GM19238 (cell line): ENCODE data around the gene DCTN2.

Experiments
- DNase-seq: peaks from one replicate; pipeline ENCODE4 v3.0.0; 2011; ENCODE audit warnings: low spot score; ENCODE audit not compliant: insufficient read length

Gene DCTN2

GRCh38 chr12:57491393-57492280, 55.4 kb downstream of the DCTN2 start:
- DNase-seq: no peak

DNA sequence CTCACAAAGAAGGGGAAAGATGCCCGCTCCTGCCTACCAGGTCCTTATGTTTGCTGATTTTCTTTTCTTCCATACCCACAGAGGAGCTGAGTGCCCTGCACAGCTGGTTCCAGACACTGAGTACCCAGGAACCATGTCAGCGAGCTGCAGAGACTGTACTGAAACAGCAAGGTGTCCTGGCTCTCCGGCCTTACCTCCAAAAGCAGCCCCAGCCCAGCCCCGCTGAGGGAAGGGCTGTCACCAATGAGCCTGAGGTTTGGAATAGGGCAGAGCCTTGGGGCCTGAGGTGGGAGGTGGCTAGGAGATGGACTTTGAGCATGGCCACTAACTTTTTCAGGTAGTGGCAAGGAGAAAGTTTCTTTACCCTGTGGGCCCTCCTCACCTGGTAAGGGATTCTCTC, 56.9 kb downstream of the DCTN2 start:
- no peak for DNase-seq

DNA sequence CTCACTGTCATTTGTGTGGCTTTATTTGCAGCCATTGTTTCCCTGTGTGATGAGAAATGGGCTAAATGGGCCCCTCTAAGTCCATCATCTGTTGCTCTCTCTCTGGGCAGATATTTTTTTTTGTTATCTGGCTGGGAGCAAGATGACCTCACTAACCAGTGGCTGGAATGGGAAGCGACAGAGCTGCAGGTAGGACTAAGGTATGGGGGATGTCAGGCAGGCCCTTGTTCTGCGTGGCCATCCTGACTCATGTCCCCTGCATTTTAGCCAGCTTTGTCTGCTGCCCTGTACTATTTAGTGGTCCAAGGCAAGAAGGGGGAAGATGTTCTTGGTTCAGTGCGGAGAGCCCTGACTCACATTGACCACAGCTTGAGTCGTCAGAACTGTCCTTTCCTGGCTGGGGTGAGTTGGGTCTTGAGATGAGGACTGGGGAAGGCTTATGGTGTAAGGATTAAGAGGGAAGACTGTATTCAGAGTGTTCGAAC, 57.8 kb downstream of the DCTN2 start:
- DNase-seq: no peak

DNA sequence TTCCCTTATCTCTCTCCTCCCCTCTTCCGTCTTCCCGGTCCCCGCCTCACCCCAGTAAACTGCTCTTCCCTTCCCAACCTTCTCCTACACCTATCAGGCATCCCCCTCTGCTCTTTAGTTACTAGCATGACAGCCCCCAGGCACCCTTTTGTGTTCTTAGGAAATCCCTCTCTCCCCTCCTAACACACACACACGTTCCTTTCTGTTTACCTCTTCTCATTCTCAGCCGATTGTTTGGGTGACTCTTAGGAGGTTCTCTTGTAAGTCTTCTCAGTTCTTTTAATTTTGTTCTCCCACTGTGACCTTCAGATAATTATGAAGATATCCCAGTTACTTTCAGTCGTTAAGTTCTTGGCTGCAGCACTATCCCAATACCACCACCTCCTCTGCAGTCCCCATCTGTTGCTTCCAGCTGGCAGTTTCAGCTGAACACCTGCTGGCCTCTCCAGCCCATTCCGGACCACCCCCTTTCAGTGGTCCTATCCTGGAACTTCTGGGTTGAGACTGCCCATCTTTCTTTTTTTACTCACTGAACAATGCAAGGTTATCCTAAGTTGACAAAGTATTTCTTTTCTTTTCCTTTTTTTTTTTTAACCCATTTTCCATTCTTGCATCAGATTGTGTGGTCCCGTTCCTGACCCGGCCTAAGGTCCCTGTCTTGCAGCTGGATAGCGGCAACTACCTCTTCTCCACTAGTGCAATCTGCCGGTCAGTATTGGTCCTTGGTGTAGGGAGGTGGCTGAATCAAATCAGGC, 58.4 kb downstream of the DCTN2 start:
- no peak for DNase-seq

DNA sequence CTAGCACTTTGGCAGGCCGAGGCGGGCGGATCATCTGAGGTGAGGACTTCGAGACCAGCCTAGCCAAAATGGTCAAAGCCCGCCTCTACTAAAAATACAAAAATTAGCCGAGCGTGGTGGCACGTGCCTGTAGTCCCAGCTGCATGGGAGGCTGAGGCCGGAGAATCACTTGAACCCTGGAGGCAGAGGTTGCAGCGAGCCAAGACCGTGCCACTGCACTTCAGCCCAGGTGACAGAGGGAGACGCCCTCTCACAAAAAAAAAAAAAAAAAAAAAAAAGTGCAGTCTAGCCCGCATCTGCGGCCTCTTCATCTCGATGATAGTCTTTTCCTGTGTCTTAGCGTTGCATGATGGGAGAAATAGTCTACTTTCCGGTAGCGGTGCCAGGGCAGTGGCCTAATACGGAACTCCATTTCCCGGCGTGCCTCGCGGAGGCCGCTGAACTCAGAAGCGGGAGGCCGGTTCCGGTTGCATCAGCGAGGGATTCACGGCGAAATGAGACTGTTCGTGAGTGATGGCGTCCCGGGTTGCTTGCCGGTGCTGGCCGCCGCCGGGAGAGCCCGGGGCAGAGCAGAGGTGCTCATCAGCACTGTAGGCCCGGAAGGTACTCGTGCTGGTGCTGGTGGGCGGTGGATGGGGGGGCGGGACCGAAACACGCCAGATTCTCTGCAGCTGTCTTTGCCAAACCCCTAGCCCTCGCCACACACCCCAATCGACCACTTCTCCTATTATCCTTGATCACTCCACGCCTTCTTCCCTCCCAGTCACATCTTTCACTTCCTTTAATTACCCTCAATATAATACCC, 59.2 kb downstream of the DCTN2 start, which contains the start of gene MARS1:
TSS of gene MARS1 (plus strand) at position 472 of the 805 bp plus-strand sequence. CDS start at position 495, 23 bp downstream.
- peak; percentile 86 for DNase-seq

DNA sequence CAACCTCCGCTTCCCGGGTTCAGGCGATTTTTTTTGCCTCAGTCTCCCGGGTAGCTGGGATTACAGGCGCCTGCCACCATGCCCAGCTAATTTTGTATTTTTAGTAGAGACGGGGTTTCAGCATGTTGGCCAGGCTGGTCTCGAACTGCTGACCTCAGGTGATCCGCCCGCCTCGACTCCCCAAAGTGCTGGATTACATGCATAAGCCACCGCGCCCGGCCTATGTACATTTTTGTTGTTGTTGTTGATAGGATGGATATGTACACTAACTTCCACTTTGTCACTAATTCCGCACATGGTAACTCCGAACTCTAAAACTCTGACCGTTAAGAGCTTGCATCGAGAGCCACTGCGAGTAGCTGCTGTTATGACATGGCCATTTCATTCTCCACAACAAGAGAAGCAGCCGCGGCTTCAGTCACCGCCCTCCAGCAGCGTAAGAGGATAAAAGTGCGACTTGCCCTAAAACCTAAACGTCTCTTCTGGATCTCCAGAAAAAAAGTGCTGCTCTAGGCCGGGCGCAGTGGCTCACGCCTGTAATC, 59.9 kb downstream of the DCTN2 start:
- no peak for DNase-seq

DNA sequence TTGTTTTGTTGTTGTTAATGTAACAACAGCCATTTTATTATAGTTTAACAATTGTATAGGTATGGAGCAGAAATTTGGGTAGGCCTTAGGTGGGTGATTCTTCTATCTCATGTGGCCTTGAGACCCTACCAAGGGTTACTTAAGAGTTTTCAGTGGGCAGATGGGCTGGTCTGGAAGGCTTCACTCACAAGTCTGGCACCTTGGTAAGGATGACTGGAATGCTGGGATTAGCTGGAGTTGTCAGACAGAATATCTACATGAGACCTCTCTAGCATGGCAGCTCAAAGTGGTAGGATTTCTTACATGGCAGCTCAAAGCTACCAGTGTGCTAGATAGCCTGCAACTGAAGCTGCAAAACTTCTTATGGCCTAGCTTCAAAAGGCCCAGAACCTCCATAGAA, 61.3 kb downstream of the DCTN2 start:
- DNase-seq: no peak

GRCh38 chr12:57483466-57483865, 63.5 kb downstream of the DCTN2 start:
- DNase-seq: no peak

- no peak for DNase-seq
These were observed 65.3 kb downstream of the DCTN2 start for GRCh38 chr12:57481671-57482070.
